HCT116 (cell line): Measurements from ENCODE around the gene SETD1A.

Source experiments
- CTCF ChIP-seq, 3 experiments: fragments of 200-600 bp in 1 of 3; sonication (generic) in 1 of 3; IDR thresholded peaks in 2 of 3; conservative IDR thresholded peaks in 1 of 3; 2 replicates each; pipeline ENCODE4 v1.5.1; 2012 to 2017; ENCODE audit warnings: low read depth in 2 of 3, low read length in 2 of 3, antibody characterized with exemption in 1 of 3, borderline replicate concordance in 1 of 3, control low read depth in 1 of 3, mild to moderate bottlenecking in 1 of 3, mixed read lengths in 1 of 3, mixed run types in 1 of 3, moderate library complexity in 1 of 3; ENCODE audit not compliant: insufficient read depth in 1 of 3
- EZH2 ChIP-seq: fragments of 200-600 bp; sonication (generic); IDR thresholded peaks from 2 replicates; pipeline ENCODE4 v1.6.1; 2017; ENCODE audit warnings: antibody characterized with exemption, mixed run types

- TF ChIP-seq CTCF (IDR thresholded peaks at IDR 0.05 in 2 of 3, conservative IDR thresholded peaks at IDR 0.05 in 1 of 3; ENCODE audit: borderline replicate concordance in 1 of 3, insufficient read depth in 1 of 3, low read depth in 2 of 3, low read length in 2 of 3), result no peak
- TF ChIP-seq EZH2, result no peak
Measured at GRCh38 chr16:30918614-30919013, 38.9 kb upstream of the SETD1A start.
